Osteocyte (in vitro differentiated cells): ENCODE data around the gene PAX2. TPM values are rescaled to one million over a fixed set of nuclear protein-coding genes. Genes with fewer than 3 reads are reported as not detected.

Experiments used
- DNase-seq: peaks from one replicate; pipeline ENCODE4 v3.0.0; 2021; ENCODE audit warnings: mixed read lengths; ENCODE audit not compliant: unreplicated experiment; ENCODE audit errors: extremely low spot score
- H3K27ac Mint-ChIP-seq: one replicate; pipeline ENCODE4 v1.8.0; 2021; ENCODE audit warnings: mild to moderate bottlenecking, mixed read lengths; ENCODE audit not compliant: unreplicated experiment
- H3K27me3 Mint-ChIP-seq: one replicate; pipeline ENCODE4 v1.8.0; 2021; ENCODE audit warnings: mixed read lengths; ENCODE audit not compliant: unreplicated experiment
- H3K36me3 Mint-ChIP-seq: one replicate; pipeline ENCODE4 v1.8.0; 2021; ENCODE audit warnings: mixed read lengths; ENCODE audit not compliant: unreplicated experiment
- H3K4me1 Mint-ChIP-seq: one replicate; pipeline ENCODE4 v1.8.0; 2021; ENCODE audit warnings: mixed read lengths; ENCODE audit not compliant: unreplicated experiment
- H3K4me3 Mint-ChIP-seq: one replicate; pipeline ENCODE4 v1.8.0; 2021; ENCODE audit warnings: mild to moderate bottlenecking, moderate library complexity, mixed read lengths; ENCODE audit not compliant: unreplicated experiment
- H3K9me3 Mint-ChIP-seq: one replicate; pipeline ENCODE4 v1.8.0; 2021; ENCODE audit warnings: mixed read lengths; ENCODE audit not compliant: unreplicated experiment
- total RNA-seq: library from RNA; stranded (reverse); gene quantifications from 2 replicates; pipeline ENCODE4 v1.2.1, GENCODE V29; 2021
- TF ChIP-seq, protein P1 (sequence below): fragments of 200-600 bp; sonication (generic); IDR thresholded peaks from 2 replicates; pipeline ENCODE4 v1.5.0; 2021; ENCODE audit warnings: antibody characterized with exemption, mild to moderate bottlenecking, moderate library complexity

PAX2 gene
- total RNA-seq, 1 donor from 2014 or later, result 0.30 TPM

DNA sequence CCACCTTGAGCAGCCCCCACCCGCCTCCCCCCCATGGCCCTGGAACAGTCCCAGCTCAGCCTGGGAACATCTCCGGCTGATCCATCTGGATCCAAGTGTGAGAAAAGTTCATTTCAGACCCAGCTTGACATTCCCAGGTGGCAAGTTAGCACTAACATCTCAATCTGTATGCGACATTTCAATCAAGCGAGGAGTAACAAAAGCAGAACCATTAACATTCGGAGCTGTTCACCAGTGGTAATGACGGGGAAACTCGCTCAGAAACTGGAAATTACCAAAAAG lies 65.4 kb downstream of the PAX2 start:
- Mint-ChIP-seq H3K4me3 (no peak overlapping the region), H3K27me3 (peaks cover 64% of the 10 kb centered on the region)
- DNase-seq, result no peak

DNA sequence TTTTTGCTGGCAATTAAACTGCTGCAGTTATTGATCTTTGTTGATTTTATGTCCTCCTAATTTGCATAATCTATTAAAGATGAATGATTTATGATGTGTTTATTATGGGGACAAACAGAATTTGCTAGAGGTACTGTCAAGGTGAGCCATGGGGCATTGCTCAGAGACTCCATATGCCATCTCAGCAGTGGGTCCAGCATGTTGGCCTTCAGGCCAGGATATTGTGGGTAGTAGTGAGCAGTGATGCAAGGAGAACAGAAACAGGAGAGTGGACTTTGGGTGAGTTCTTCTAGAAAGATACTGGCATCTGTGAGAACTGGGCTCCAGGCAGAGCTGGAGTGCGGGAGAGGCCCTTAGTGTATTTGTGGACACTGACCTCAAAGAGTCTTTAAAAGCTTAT lies 65.9 kb downstream of the PAX2 start:
- H3K4me3 Mint-ChIP-seq, result no peak overlapping the region
- H3K9me3 Mint-ChIP-seq, result no peaks in the 10 kb centered on the region
- TF ChIP-seq, protein P1, sequence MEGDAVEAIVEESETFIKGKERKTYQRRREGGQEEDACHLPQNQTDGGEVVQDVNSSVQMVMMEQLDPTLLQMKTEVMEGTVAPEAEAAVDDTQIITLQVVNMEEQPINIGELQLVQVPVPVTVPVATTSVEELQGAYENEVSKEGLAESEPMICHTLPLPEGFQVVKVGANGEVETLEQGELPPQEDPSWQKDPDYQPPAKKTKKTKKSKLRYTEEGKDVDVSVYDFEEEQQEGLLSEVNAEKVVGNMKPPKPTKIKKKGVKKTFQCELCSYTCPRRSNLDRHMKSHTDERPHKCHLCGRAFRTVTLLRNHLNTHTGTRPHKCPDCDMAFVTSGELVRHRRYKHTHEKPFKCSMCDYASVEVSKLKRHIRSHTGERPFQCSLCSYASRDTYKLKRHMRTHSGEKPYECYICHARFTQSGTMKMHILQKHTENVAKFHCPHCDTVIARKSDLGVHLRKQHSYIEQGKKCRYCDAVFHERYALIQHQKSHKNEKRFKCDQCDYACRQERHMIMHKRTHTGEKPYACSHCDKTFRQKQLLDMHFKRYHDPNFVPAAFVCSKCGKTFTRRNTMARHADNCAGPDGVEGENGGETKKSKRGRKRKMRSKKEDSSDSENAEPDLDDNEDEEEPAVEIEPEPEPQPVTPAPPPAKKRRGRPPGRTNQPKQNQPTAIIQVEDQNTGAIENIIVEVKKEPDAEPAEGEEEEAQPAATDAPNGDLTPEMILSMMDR, result no peak
- H3K36me3 Mint-ChIP-seq, result no peaks in the 10 kb centered on the region
- peaks cover 63% of the 10 kb centered on the region for H3K27me3 Mint-ChIP-seq
- no peak for DNase-seq
- no peaks in the 10 kb centered on the region for H3K4me1 Mint-ChIP-seq
- H3K27ac Mint-ChIP-seq, result no peak overlapping the region

More for the DNA sequence above, 65.4 kb downstream of the PAX2 start:
- Mint-ChIP-seq H3K9me3 (no peaks in the 10 kb centered on the region), H3K4me1 (no peaks in the 10 kb centered on the region), H3K36me3 (no peaks in the 10 kb centered on the region), H3K27ac (no peak overlapping the region)
- TF ChIP-seq, protein P1, result no peak

DNA sequence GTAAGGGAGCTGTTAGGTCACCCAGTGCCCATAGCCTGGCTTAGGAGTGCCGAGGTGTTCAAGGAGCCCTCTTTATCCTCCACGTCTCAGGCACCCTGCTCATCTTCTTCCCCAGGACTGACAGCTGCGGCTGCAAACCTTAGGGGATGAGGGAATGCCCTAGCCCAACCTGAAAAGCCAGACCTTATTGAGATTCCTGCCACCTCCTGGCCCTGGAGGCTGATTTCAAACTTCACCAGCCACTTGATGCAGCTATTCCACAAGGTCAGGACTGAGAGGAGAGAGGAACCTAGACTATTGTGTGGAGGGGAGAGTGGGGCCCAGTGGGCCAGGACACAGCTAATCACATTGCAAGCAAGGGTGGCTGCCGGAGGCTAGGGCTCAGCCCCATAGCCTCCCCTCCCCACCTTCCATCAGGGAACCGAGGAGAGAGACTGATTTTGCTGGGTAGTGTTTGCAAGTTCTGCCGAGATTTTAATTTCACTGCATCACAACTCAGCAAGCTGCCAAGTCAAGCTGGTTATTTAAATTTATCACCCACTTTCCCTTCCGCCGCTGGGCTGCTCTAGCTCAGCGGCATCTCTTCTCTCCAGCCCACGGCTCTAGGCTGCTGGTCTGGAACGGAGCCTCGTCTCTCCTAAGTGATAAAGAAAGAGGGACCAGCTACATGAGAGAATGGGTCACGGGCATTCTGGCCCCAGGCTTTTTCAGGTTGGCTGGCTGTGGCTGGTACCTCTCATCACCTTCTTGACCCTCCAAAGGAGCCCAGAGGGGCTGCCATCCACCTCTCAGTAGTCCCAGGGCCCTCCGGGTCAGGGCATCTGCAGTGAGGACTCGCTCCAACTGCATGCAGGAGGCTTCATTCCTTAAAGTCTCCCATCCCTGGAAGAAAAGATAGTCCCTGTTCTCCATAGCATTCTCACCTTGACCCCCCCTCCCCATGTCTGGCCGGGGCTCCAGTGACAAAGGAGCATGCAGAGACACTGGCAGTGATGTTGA lies 66.7 kb downstream of the PAX2 start:
- Mint-ChIP-seq H3K36me3 (no peaks in the 10 kb centered on the region), H3K4me3 (no peak overlapping the region), H3K27ac (no peak overlapping the region), H3K27me3 (peaks cover 64% of the 10 kb centered on the region), H3K9me3 (no peaks in the 10 kb centered on the region), H3K4me1 (no peaks in the 10 kb centered on the region)
- TF ChIP-seq, protein P1, result no peak
- DNase-seq, result no peak

DNA sequence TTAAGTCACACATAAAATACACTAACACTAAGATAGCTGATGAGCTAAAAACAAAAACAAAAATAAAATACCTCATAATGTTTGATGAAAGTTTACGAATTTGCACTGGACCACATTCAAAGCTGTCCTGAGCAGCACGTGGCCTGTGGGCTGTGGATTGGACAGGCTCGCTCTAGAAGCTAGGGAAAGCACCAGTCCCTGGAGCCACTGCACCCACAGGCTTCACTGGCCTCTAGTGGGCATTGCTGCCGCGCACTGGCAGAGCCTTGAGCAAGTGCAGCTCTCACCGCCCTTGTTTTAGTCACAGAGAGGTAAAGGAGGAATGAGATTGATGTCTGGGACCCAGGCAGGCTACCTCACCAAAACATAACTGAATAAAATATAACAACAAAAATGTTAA lies 67.6 kb downstream of the PAX2 start:
- Mint-ChIP-seq H3K27me3 (peaks cover 63% of the 10 kb centered on the region), H3K4me3 (no peak overlapping the region), H3K4me1 (no peaks in the 10 kb centered on the region), H3K36me3 (no peaks in the 10 kb centered on the region), H3K27ac (no peak overlapping the region), H3K9me3 (no peaks in the 10 kb centered on the region)
- TF ChIP-seq, protein P1, result no peak
- DNase-seq, result no peak

DNA sequence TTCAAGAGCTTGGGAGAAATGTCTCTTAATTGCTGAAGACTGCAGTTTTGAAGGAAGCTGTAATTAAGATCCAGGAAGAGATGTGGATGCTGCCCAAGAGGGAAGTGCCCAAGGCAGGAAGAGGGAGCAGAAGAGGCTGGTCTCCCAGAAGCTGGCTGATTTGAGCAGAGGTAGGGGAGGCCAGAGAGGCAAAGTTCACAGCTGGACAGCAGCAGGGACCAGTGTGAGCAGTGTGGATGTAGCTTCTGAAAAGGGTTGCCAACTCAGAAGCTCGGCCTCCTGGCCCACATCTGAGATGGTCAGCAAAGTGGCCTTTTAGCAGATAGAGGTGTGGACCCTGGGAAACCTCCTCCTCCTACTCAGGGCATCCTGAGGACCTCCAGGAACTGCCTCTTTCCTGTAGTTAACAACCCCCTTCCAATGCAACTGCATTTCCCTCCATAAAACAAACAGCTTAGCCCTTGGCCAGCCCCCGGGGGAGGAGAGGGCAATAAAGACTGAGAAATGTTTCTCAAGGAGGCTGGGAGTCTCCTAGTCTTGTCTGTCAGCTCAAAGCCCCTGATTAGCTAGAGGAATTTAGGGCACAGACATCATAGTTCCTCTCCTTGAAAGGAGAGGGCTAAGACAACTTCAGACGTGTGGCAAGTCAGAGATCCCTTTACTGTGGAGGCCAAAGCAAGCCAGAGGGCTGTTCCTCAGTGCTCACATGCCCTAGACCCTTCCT lies 69.5 kb downstream of the PAX2 start:
- Mint-ChIP-seq H3K9me3 (no peaks in the 10 kb centered on the region), H3K27me3 (peaks cover 69% of the 10 kb centered on the region), H3K36me3 (no peaks in the 10 kb centered on the region), H3K4me1 (no peaks in the 10 kb centered on the region), H3K4me3 (no peak overlapping the region), H3K27ac (no peak overlapping the region)
- TF ChIP-seq, protein P1, result no peak
- no peak for DNase-seq
